ENCODE measurements around the gene CDH6.

GRCh38 chr5:31322946-31323345 lies 129.5 kb downstream of the CDH6 start:
- TF ChIP-seq CTCF (conservative IDR thresholded peaks at IDR 0.05; ENCODE audit: low read depth, low read length): no peak
- no peak for TF ChIP-seq CEBPB (IDR thresholded peaks at IDR 0.05; ENCODE audit: low read depth, low read length)
- no peak for TF ChIP-seq POLR2A (IDR thresholded peaks at IDR 0.05; ENCODE audit: low read depth, low read length)
- TF ChIP-seq SMC3 (IDR thresholded peaks at IDR 0.05; ENCODE audit: low read depth, low read length): no peak
- TF ChIP-seq USF2 (IDR thresholded peaks at IDR 0.05; ENCODE audit: low read depth, low read length): no peak
- no peak for TF ChIP-seq MXI1 (IDR thresholded peaks at IDR 0.05; ENCODE audit: borderline replicate concordance, low read depth, low read length)
- TF ChIP-seq FOS (IDR thresholded peaks at IDR 0.05; ENCODE audit: low read depth, low read length): no peak
- no peak for TF ChIP-seq RAD21 (IDR thresholded peaks at IDR 0.05; ENCODE audit: low read length)

All from IMR-90 (cell line).